BJ (cell line): ENCODE results near the gene ANKRD24. TPM values are rescaled to one million over a fixed set of nuclear protein-coding genes. Genes with fewer than 3 reads are reported as not detected.
"Not testable (repeated sequence)": the region's sequence is repeated elsewhere in the genome, so short reads cannot be mapped to it uniquely, and the experiment has no call there.

Experiments
- CTCF ChIA-PET: fragments of 350-600 bp; formaldehyde crosslinking; extraction: SDS; loops from one replicate; lab custom pipeline; 2021; ENCODE audit warnings: antibody characterized with exemption, inconsistent platforms; lab: Yijun Ruan, JAX
- POLR2A ChIA-PET: fragments of 300-600 bp; sonication (Branson Sonifier 250); formaldehyde crosslinking; extraction: SDS; loops from one replicate; lab custom pipeline; 2021; ENCODE audit warnings: antibody characterized with exemption; lab: Charles Lee
- DNase-seq: peaks from one replicate; pipeline ENCODE4 v3.0.0-alpha.2; 2011; ENCODE audit warnings: low read depth
- H3K27me3 ChIP-seq: 2 replicates; pipeline ENCODE4 v1.6.0; 2011; ENCODE audit warnings: low read length; ENCODE audit not compliant: control insufficient read depth, insufficient read depth
- H3K36me3 ChIP-seq: 2 replicates; pipeline ENCODE4 v1.5.1; 2011; ENCODE audit warnings: low read length; ENCODE audit not compliant: control insufficient read depth, insufficient read depth
- H3K4me3 ChIP-seq: 2 replicates; pipeline ENCODE4 v1.5.1; 2011; ENCODE audit warnings: low read depth, mild to moderate bottlenecking, control low read depth, low read length
- polyA plus RNA-seq: library from polyadenylated mRNA; depleted of rRNA; stranded (reverse); fragments of >200 nt; gene quantifications from 2 replicates; pipeline ENCODE4 v1.2.3, GENCODE V29; 2011
- TF ChIP-seq, protein P1 (sequence below): IDR thresholded peaks from 2 replicates; pipeline ENCODE4 v1.5.1; 2011; ENCODE audit warnings: low read depth, mild to moderate bottlenecking, control low read depth, inconsistent platforms, low read length, moderate library complexity; ENCODE audit not compliant: insufficient read depth

The ANKRD24 gene
- polyA plus RNA-seq, 1 experiment = 0.22 TPM

GRCh38 chr19:4267101-4267900 lies 84.8 kb downstream of the ANKRD24 start:
- POLR2A ChIA-PET = no interaction called here
- DNase-seq = no peak

DNA sequence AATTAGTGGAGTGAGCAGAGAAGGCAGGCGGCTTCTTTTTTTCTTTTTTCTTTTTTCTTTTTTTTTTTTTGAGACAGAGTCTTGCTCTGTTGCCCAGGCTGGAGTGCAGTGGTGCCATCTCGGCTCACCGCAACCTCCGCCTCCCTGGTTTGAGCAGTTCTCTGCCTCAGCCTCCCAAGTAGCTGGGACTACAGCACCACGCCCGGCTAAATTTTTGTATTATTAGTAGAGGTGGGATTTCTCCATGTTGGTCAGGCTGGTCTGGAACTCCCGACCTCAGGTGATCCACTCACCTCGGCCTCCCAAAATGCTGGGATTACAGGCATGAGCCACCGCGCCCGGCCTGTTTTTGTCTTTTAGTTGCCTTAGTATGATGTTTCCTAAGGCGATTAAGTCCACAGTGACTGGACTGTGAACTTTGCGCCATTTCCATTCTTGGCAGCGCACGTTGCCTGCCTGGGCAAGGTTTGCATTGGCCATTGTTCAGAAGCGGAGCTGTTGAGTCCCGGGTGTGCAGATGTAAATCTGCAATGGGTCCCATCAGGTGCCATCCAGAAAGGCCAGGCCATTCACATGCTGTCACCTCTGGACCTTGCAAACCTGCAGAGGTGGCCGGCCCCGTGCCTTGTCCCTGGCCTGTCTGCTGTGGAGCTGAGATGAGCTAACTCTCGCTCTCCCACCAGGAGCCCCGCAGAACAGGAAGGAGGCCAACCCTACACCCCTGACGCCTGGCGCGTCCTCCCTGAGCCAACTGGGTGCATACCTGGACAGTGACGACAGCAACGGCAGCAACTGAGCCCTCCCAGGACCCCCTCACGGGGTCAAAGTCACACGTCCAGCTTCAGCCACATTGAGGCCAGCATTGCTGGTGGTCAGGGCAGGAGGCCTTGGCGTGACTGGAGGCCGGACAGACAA lies 85.7 kb downstream of the ANKRD24 start:
- POLR2A ChIA-PET = no interaction called here
- H3K4me3 ChIP-seq = no peak overlapping the region

More at GRCh38 chr19:4267101-4267900, 84.8 kb downstream of the ANKRD24 start:
- CTCF ChIA-PET = interaction anchor here (0.8 to 4.2 kb wide), 19 partner anchors 8 to 281 kb away, joined by 3 to 43 read pairs (median 5); partner anchors contain the start of genes MPND, SH3GL1, STAP2 and YJU2
- peaks cover 14% of the 10 kb centered on the region for H3K36me3 ChIP-seq
- H3K4me3 ChIP-seq = no peak overlapping the region
- H3K27me3 ChIP-seq = no peaks in the 10 kb centered on the region
- TF ChIP-seq, protein P1, sequence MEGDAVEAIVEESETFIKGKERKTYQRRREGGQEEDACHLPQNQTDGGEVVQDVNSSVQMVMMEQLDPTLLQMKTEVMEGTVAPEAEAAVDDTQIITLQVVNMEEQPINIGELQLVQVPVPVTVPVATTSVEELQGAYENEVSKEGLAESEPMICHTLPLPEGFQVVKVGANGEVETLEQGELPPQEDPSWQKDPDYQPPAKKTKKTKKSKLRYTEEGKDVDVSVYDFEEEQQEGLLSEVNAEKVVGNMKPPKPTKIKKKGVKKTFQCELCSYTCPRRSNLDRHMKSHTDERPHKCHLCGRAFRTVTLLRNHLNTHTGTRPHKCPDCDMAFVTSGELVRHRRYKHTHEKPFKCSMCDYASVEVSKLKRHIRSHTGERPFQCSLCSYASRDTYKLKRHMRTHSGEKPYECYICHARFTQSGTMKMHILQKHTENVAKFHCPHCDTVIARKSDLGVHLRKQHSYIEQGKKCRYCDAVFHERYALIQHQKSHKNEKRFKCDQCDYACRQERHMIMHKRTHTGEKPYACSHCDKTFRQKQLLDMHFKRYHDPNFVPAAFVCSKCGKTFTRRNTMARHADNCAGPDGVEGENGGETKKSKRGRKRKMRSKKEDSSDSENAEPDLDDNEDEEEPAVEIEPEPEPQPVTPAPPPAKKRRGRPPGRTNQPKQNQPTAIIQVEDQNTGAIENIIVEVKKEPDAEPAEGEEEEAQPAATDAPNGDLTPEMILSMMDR = peak; percentile 88

DNA sequence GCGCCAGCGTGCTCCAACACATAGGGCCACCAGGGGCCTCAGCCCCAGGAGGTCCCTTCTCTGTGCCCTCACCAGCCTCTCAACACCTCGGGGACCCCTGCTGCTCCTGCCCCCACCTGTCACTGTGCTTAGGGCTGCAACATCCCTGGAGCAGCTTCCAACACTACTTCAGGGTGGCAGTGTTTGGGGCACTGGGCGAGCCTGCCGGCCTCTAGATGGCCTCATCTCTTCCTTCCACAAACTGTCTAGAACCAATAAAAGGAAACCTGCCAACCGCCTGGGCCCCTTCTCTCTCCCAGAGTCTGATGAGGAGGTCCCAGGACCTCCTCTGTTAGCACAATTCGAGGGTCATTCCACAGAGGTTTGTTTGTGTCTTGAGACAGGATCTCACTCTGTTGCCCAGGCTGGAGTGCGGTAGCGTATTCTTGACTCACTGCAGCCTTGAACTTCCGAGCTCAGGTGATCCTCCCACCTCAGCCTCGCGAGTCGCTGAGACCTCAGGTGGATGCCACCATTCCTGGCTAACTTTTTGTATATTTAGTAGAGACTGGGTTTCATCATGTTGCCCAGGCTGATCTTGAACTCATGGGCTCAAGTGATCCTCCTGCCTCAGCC lies 86.4 kb downstream of the ANKRD24 start:
- Histone ChIP-seq H3K36me3 (peaks cover 13% of the 10 kb centered on the region), H3K4me3 (no peak overlapping the region), H3K27me3 (no peaks in the 10 kb centered on the region)
- no peak for DNase-seq
- ChIA-PET CTCF (interaction anchor here (1.9 to 4.2 kb wide), 4 partner anchors 9 to 256 kb away, joined by 6 to 43 read pairs (median 30); no protein-coding TSS in a partner anchor), POLR2A (no interaction called here)
- TF ChIP-seq, protein P1 = no peak

More for the DNA sequence above, 85.7 kb downstream of the ANKRD24 start:
- Histone ChIP-seq H3K27me3 (no peaks in the 10 kb centered on the region), H3K36me3 (peaks cover 13% of the 10 kb centered on the region)
- TF ChIP-seq, protein P1 = no peak
- no peak for DNase-seq
- CTCF ChIA-PET = interaction anchor here (0.8 to 4.2 kb wide), 12 partner anchors 10 to 257 kb away, joined by 3 to 43 read pairs (median 6); partner anchors contain the start of gene STAP2

DNA sequence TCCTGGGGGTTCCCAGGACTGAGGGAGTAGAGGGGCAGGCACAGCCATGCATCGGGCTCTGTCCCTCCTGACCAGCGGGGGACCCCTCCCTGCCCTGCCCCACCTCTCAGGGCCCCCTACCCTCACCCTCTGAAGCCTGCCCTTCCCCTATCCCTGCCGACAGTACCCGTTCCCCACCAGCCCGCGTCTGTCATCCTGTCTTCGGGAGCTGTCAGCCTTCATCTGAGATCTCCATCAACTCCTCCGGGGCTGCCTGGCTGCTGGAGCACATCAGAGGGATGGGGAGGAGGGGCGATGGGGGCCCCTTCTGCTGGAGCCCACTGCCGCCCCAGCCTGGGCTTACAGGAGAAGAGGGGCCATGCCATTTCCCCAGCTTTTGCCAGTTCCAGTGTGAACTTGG lies 90.4 kb downstream of the ANKRD24 start:
- Histone ChIP-seq H3K36me3 (peaks cover 8% of the 10 kb centered on the region), H3K4me3 (no peak overlapping the region), H3K27me3 (peaks cover 2% of the 10 kb centered on the region)
- DNase-seq = no peak
- CTCF ChIA-PET = interaction anchor here (2.6 kb wide), 1 partner anchor 79 kb away, joined by 8 read pairs; no protein-coding TSS in a partner anchor
- POLR2A ChIA-PET = no interaction called here
- TF ChIP-seq, protein P1 = no peak

DNA sequence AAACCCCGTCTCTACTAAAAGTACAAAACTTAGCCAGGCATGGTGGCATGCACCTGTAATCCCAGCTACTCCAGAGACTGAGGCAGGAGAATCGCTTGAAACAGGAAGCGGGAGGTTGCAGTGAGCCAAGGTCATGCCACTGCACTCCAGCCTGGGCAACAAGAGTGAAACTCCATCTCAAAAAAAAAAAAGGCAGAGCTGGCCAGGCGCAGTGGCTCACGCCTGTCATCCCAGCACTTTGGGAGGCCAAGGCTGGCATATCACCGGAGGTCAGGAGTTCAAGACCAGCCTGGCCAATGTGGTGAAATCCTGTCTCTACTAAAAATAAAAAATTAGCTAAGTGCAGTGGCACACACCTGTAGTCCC lies 91.8 kb downstream of the ANKRD24 start:
- DNase-seq, H3K36me3 ChIP-seq, H3K27me3 ChIP-seq, H3K4me3 ChIP-seq, POLR2A ChIA-PET: not testable (repeated sequence)
- CTCF ChIA-PET = interaction anchor here (0.6 to 2.6 kb wide), 2 partner anchors 78 to 361 kb away, joined by 3 to 8 read pairs; no protein-coding TSS in a partner anchor
